IMR-90 (cell line): ENCODE results near the gene TADA2A.
"Not testable (repeated sequence)": the region's sequence is repeated elsewhere in the genome, so short reads cannot be mapped to it uniquely, and the experiment has no call there.

Experiments
- BHLHE40 ChIP-seq: fragments of 150-350 bp; IDR thresholded peaks from 2 replicates; pipeline ENCODE4 v1.6.1; 2016; ENCODE audit warnings: mild to moderate bottlenecking, low read depth, low read length
- CEBPB ChIP-seq: IDR thresholded peaks from 2 replicates; pipeline ENCODE4 v1.6.1; 2012; ENCODE audit warnings: low read depth, low read length, improper control_type of control experiment
- CHD1 ChIP-seq: IDR thresholded peaks from 2 replicates; pipeline ENCODE4 v1.6.1; 2012; ENCODE audit warnings: low read depth, low read length, improper control_type of control experiment
- FOS ChIP-seq: fragments of 150-350 bp; IDR thresholded peaks from 2 replicates; pipeline ENCODE4 v1.6.1; 2016; ENCODE audit warnings: low read depth, low read length
- MAZ ChIP-seq: IDR thresholded peaks from 2 replicates; pipeline ENCODE4 v1.6.1; 2012; ENCODE audit warnings: low read depth, mild to moderate bottlenecking, low read length, improper control_type of control experiment, moderate library complexity, borderline replicate concordance
- MXI1 ChIP-seq: IDR thresholded peaks from 2 replicates; pipeline ENCODE4 v1.6.1; 2012; ENCODE audit warnings: low read depth, mild to moderate bottlenecking, low read length, moderate library complexity, borderline replicate concordance
- POLR2A ChIP-seq: IDR thresholded peaks from 2 replicates; pipeline ENCODE4 v1.6.1; 2012; ENCODE audit warnings: mild to moderate bottlenecking, low read depth, low read length
- RAD21 ChIP-seq: IDR thresholded peaks from 2 replicates; pipeline ENCODE4 v1.6.1; 2012; ENCODE audit warnings: low read length, improper control_type of control experiment
- RCOR1 ChIP-seq: IDR thresholded peaks from 2 replicates; pipeline ENCODE4 v1.6.1; 2012; ENCODE audit warnings: mild to moderate bottlenecking, low read length, improper control_type of control experiment; ENCODE audit not compliant: insufficient replicate concordance
- RFX5 ChIP-seq: IDR thresholded peaks from 2 replicates; pipeline ENCODE4 v1.8.0; 2012; ENCODE audit warnings: low read depth, mild to moderate bottlenecking, low read length, moderate library complexity
- SMC3 ChIP-seq: fragments of 150-350 bp; IDR thresholded peaks from 2 replicates; pipeline ENCODE4 v1.6.1; 2016; ENCODE audit warnings: low read depth, mild to moderate bottlenecking, antibody characterized with exemption, low read length, moderate library complexity
- USF2 ChIP-seq: fragments of 150-350 bp; IDR thresholded peaks from 2 replicates; pipeline ENCODE4 v1.6.1; 2017; ENCODE audit warnings: mild to moderate bottlenecking, antibody characterized with exemption, low read length, low read depth
- TF ChIP-seq, protein P1 (sequence below): conservative IDR thresholded peaks from 2 replicates; pipeline ENCODE4 v1.5.1; 2012; ENCODE audit warnings: mild to moderate bottlenecking, low read depth, low read length, improper control_type of control experiment
- TF ChIP-seq, protein P2 (sequence below): fragments of 150-350 bp; IDR thresholded peaks from 2 replicates; pipeline ENCODE4 v1.6.1; 2016; ENCODE audit warnings: low read depth, mild to moderate bottlenecking, low read length, moderate library complexity, borderline replicate concordance

GRCh38 chr17:37408145-37408479, 1.4 kb downstream of the TADA2A start:
- TF ChIP-seq, protein P1, sequence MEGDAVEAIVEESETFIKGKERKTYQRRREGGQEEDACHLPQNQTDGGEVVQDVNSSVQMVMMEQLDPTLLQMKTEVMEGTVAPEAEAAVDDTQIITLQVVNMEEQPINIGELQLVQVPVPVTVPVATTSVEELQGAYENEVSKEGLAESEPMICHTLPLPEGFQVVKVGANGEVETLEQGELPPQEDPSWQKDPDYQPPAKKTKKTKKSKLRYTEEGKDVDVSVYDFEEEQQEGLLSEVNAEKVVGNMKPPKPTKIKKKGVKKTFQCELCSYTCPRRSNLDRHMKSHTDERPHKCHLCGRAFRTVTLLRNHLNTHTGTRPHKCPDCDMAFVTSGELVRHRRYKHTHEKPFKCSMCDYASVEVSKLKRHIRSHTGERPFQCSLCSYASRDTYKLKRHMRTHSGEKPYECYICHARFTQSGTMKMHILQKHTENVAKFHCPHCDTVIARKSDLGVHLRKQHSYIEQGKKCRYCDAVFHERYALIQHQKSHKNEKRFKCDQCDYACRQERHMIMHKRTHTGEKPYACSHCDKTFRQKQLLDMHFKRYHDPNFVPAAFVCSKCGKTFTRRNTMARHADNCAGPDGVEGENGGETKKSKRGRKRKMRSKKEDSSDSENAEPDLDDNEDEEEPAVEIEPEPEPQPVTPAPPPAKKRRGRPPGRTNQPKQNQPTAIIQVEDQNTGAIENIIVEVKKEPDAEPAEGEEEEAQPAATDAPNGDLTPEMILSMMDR, result not testable (repeated sequence)
- TF ChIP-seq, protein P2, sequence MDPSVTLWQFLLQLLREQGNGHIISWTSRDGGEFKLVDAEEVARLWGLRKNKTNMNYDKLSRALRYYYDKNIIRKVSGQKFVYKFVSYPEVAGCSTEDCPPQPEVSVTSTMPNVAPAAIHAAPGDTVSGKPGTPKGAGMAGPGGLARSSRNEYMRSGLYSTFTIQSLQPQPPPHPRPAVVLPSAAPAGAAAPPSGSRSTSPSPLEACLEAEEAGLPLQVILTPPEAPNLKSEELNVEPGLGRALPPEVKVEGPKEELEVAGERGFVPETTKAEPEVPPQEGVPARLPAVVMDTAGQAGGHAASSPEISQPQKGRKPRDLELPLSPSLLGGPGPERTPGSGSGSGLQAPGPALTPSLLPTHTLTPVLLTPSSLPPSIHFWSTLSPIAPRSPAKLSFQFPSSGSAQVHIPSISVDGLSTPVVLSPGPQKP, result not testable (repeated sequence)
- TF ChIP-seq RFX5, CEBPB, RAD21, POLR2A, BHLHE40, CHD1, MAZ, USF2, SMC3, FOS, RCOR1, MXI1: not testable (repeated sequence)
